GM18858 (cell line): Measurements from ENCODE around the gene NUCB2.
"Not testable (repeated sequence)": the region's sequence is repeated elsewhere in the genome, so short reads cannot be mapped to it uniquely, and the experiment has no call there.

Experiments
- ATAC-seq: cut with Tn5 transposase; IDR thresholded peaks from one replicate; pipeline ENCODE4 v1.9.1; 2021; ENCODE audit not compliant: unreplicated experiment

Gene NUCB2

GRCh38 chr11:17276236-17277023 is at the start of gene NUCB2:
Gene NUCB2, plus strand, starts transcription at chr11:17276739. Its CDS starts 18,585 bp downstream, at chr11:17295324.
- ATAC-seq: peak; percentile 93

- not testable (repeated sequence) for ATAC-seq
These were observed 48.2 kb upstream of the NUCB2 start for GRCh38 chr11:17228186-17228925.

DNA sequence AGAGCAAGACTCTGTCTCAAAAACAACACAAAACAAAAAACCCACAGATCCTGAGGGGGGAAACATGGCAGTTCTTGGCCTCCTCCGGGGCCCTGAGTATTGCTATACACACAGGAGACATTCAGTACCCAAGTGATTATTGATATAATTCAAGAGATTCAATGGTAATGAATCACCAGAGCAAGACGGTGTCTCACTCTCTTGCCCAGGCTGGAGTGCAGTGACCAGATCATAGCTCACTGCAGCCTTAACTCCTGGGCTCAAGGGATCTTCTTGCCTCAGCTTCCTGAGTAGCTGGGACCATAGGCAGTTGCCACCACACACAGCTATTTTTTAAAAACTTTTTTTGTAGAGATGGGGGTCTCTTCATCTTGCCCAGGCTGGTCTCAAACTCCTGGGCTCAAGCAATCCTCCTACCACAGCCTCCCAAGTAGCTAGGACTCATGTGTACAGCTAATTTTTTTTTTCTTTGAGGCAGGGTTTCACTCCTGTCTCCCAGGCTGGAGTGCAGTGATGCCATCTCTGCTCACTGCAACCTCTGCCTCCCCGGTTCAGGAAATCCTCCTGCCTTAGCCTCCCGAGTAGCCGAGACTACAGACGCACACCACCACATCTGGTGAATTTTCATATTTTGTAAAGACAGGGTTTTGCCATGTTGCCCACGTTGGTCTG is 46.9 kb upstream of the NUCB2 start:
- ATAC-seq: no peak

DNA sequence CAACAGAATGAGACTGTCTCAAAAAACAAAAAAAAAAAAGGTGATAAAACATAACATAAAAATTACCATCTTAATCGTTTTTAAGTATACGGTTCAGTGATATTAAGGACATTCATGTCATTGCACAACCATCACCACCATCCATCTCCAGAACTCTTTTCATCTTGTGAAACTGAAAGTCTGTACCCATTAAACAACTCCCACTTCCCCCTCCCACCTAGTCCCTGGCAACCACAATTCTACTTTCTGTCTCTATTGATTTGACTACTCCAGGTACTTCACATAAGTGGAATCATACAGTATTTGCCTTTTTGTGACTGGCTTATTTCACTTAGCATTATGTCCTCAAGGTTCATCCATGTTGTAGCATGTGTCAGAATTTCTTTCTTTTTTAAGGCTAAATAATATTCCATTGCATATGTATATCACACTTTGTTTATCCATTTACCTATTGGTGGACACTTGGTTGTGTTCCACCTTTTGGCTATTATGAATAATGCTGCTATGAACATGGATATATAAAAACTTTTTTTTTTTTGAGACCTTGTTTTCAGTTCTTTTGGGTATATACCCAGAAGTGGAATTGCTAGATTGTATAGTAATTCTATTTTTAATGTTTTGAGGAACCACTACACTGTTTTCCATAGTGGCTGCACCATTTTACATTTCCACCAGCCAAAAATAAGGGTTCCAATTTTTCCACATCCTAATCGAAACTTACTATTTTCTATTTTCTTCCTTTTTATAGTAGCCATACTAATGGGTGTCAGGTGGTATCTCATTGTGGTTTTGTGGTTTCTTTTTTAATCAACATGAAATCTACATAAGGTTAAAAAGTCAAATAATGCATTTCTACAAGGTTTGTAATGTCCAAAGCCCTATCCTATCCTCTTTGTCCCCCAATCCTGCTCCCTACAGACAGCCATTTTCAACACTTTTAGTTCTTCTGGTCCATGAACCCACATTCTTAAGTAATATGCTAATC is 45.4 kb upstream of the NUCB2 start:
- ATAC-seq: peak; percentile 96

GRCh38 chr11:17233101-17233500 is 43.4 kb upstream of the NUCB2 start:
- ATAC-seq: no peak

DNA sequence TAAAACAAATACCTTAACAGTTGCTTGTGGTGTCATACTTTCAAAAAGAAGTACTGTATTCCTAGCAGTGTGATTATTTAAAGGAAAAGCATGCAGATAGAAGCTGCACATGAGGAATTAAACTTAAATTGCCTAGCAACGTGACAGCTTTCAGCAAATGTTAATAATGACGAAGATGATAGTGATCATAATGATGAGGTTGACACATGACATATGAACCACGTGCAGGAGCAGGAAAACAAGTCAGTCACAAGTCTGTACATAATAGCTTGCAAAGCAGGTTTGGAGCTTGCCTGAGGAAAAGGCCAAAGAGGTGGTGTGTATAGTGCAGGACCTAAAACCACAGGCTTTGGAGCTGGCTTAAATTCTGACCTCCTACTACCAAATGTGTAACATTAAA is 38.2 kb upstream of the NUCB2 start:
- ATAC-seq: no peak

DNA sequence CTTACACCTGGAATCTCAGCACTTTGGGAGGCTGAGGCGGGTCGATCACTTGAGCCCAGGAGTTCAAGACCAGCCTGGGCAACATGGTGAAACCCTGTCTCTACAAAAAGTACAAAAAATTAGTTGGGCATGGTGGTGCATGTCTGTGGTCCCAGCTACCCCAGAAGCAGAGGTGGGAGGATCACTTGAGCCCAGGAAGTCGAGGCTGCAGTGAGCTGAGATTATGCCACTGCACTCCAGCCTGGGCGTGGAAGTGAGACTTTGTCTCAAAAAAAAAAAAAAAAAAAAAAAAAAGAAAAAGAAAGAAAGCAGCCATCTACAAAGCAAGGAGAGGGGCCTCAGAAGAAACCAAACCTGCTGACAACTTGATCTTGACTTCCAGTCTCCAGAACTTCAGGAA is 36.6 kb upstream of the NUCB2 start:
- ATAC-seq: not testable (repeated sequence)

DNA sequence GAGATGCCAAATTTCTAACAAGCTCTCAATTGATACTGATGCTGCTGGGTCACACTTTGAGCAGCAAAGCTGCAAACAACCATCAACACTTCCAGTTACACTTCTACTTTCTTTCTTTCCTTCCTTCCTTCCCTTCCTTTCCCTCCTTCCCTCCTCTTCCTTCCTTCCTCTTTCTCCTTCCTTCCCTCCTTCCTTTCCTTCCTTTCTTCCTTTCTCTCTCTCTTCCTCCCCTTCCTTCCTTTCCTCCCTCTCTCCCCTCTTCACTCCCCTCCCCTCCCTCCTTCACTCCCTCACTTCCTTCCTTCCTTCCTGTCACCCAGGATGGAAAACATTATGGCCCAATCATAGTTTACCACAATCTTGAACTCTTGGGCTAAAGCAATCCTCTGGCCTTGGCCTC is 35.8 kb upstream of the NUCB2 start:
- ATAC-seq: no peak

DNA sequence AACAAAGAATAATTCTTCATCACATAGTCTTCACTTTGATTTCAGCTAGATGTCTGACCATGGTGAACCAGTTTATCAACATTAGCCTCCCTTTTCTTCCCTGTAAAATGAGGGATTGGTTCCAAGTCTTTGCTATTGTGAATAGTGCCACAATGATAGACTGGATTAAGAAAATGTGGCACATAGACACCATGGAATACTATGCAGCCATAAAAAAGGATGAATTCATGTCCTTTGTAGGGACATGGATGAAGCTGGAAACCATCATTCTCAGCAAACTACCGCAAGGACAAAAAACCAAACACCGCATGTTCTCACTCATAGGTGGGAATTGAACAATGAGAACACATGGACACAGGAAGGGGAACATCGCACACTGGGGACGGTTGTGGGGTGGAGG is 33.6 kb upstream of the NUCB2 start:
- ATAC-seq: not testable (repeated sequence)

DNA sequence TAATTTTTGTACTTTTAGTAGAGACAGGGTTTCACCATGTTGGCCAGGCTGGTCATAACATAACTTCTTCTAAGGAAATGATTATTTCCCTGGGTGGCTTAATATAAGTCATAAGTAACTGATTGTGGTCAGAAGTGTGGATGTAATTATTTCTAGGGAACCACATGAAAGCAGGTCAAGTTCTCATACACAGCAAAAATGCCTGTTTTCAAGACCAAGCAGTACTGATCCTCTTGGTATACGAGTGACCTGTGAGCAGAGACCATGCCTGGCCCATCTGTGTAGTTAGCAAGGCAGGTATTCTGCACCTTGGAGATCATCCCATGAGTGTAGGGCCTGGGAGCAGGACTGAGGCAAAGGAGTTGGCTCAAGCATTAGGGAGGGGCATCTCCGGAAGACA is 32.5 kb upstream of the NUCB2 start:
- ATAC-seq: peak; percentile 93

- ATAC-seq: no peak
These were observed 25.8 kb upstream of the NUCB2 start for GRCh38 chr11:17250561-17251350.

DNA sequence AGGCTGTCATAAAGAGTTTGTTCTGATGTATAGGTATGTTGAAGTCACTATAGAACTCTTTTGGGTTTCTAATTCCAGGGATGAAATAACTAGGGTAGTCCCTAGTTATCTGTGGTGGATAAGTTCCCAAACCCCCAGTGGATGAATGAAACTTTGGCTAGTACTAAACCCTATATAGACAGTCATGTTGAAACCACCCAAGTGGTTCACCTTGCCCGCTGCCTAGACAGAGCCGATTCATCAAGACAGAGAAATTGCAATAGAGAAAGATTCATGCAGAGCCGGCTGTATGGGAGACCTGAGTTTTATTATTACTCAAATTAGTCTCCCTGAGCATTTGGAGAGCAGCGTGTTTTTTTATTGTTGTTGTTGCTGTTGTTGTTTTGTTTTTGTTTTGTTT is 23.8 kb upstream of the NUCB2 start:
- no peak for ATAC-seq

DNA sequence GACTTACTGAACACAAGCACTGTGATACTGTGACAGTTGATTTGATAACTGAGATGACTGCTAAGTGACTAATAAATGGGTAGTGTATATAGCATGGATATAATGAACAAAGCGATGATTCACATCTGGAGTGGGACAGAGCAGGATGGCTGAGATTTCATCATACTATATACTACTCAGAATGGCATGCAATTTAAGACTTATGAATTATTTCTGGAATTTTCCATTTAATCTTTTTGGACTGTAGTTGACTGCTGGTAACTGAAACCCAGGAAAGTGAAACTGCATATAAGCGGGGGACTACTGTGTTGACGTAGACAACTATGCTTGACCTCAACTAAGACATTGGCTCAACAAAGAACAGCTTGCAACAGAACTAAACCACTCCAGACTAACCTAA is 20.0 kb upstream of the NUCB2 start:
- no peak for ATAC-seq

GRCh38 chr11:17257196-17257595 is 19.3 kb upstream of the NUCB2 start:
- ATAC-seq: no peak

DNA sequence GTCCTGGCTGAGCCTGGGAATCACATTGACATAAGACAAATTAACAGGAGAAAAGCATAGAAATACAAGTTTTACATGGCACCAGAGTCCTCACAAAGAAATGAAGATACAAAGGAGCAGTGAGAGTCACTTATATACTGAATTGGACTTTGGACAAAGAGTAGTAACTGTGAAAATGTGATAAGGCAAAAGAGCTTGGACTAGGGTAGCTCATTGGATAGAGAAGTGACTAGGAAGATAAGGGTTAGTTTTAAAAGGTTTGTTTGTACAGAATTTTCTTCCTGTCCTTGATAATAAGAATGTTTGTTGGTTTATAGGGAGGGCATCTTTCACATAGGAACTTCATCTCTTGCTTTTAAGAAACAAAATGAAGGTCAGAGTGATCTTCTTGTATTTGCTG is 17.9 kb upstream of the NUCB2 start:
- ATAC-seq: no peak

GRCh38 chr11:17259519-17259918 is 17.0 kb upstream of the NUCB2 start:
- no peak for ATAC-seq

DNA sequence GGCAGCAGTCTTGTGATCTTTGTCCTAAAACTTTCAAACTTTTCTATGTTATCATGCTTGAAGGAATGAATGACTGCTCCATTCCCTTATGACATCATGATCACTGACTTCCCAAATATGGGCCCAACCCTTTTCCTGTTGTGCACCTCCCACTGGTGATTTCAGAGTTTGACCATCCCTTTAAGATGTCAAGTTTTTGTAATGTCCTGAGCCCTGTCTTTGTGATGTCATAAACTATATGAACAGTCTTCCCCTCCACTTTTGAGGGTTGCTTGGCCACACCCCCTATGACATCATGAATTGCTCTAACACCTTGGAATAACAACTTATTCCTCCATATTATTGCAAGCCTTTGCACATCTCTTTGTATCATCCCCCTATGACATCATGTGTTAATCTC is 16.5 kb upstream of the NUCB2 start:
- no peak for ATAC-seq

DNA sequence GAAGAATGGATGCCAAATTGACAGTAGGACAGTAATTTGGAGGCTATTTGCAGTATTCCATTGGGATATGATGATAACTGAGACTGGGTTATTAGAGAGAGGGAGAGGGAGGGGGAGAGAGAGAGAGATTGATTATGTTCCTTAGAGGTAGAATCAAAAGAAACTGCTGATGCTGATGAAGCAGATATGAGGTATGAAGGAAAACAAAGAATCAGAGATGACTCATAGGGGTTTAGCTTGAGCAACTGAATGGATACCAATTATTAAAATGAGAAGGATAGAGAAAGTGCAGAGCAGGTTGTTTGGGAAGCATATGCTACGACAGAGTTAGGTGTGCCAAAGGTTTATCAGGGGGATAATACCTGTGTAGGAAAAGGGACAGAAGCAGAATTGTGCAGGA is 12.8 kb upstream of the NUCB2 start:
- ATAC-seq: no peak

- no peak for ATAC-seq
These were observed 9.8 kb upstream of the NUCB2 start for GRCh38 chr11:17266781-17267180.

DNA sequence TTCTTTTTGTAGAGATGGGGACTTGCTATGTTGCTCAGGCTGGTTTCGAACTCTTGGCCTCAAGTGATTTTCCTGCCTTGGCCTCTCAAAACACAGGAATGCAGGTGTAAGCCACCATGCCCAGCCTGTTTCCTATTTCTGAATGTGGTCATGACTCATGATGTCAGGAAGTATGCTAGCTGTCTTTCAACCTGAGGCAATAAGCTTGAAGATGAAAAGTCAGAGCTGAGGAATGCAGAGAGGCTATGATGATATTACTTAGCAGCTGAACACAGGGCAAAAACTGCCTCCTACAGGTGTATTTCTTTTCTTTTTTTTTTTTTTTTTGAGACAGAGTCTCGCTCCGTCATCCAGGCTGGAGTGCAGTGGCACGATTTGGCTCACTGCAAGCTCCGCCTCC is 9.0 kb upstream of the NUCB2 start:
- no peak for ATAC-seq
